Stimulated activated CD8-positive, alpha-beta memory T cell treated with anti-CD3 and anti-CD28 coated beads, Interleukin-4, amount 100 ng/mL, for 24 hours (primary cell): ENCODE results near the gene SEC16A.

Source experiments
- DNase-seq: peaks from one replicate; pipeline ENCODE4 v3.0.0-alpha.2; 2020; ENCODE audit warnings: low read depth

Gene SEC16A

DNA sequence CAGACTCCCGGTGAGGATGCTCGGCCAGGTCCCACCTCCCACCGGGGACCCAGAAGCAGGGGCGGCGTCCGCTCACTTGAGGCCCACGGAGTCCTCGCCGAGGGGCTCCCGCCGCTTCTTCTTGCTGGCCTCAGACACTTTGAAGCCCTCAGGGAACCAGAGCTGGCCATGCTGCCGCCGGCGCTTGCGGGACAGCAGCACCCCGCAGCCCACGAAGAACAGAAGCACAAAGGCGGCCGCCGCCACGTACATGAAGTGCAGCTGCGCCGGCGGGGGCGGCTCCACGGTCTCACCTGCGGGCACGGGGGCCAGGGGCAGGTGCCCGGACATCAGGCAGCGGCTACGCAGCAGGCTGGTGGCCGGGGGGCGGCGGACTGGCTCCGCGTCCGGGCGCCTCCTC, 19.4 kb upstream of the SEC16A start:
- no peak for DNase-seq

DNA sequence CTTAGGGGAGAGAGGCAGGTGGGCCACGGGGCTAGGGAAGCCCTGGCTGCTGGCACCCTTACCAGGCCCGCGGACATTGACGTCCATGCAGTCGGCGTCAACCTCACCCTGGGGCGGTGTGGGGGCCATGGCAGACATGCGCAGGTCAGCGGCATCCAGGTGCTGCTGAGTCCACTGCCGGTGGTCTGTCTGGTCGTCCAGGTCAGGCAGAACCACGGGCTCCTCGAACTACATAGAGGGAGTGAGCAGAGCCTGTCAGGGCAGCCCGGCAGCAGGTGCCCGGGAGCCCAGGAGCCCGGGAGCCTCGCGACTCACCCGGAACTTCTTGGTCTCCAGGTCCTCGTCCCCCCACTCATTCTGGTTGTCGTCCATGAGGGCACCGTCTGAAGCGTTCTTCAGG, 18.8 kb upstream of the SEC16A start:
- no peak for DNase-seq

DNA sequence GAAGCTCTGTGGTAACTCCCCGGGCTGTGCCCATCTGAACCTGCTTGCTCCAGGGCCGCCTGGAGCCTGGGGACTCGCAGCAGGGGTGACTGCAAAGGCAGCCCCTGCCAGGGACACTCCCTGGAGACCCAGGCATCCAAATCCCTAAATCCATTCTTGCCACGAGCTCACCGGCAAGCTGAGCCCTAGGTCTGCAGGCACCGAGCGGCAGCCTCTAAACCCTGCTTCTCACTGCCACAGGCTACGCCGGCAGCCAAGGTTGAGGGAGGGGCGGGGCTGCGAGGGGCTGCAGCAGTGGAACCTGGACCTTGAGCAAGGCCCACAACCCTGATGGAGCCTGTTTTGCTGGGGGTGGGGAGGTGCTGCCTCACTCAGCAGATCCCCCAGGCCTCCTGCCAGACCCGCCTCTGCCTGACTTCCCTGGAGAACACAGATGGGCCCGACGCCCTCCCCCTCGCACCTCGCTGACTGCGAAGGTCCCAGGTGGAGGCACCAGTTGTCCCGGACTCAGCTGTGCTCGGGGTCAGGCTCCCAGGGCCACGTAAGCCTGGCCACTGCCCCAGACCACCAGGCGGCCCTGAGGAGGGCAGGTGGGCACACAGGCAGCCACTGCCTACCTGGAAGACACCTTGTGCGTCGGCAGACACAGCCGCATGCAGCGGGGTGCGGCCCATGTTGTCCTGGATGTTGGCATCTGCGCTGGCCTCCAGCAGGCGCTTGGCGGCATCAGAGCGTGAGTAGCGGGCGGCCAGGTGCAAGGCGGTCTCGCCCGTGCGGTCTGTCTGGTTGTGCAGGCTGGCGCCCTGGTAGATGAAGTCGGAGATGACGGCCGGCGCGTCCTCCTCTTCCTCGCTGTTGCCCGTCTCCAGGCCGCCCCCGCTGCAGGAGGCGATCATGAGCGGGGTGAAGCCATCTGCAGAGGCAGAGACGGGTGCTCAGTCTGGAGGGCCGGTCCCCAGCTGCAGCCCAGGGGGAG, 17.4 kb upstream of the SEC16A start:
- no peak for DNase-seq

DNA sequence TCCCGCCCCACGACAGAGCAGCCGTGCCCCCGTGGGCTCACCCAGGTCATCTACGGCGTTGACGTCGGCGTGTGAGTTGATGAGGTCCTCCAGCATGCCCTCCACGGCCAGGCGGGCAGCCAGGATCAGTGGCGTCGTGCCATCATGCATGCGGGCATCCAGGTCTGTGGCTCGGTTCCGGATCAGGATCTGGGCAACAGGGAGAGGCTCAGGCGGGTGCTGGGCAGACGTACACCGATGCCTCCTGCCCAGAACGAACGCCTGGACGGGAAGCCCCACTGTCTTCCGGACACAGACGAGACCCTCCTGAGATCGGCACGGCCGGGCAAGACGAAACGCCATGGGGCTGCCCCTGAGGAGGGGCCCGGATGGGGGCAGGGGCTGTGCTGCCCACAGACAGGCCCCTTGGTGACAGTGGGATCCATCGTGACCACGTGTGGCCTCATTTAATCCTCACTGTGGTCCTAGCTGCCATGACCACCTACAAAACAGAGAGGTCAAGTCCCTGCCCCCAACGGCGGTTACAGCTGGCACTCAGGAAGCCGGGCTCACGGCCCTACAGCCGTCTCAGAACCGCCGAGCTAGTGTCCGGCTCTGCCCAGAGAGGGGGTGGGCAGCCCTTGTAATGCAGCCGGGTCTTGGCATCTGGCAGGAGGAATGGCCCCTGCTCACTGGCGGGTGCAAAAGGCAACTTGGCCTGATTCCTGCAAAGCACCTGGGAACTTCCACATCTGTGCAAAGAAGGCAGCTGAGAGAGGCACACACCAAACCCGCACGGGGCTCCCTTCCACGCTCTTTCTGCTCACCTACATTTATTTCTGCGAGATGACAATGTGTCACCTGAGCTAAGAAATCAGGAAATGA, 16.5 kb upstream of the SEC16A start:
- DNase-seq: no peak

- no peak for DNase-seq
Observed at GRCh38 chr9:136497916-136498695, 15.3 kb upstream of the SEC16A start.

GRCh38 chr9:136496801-136497620, 14.2 kb upstream of the SEC16A start:
- DNase-seq: no peak

DNA sequence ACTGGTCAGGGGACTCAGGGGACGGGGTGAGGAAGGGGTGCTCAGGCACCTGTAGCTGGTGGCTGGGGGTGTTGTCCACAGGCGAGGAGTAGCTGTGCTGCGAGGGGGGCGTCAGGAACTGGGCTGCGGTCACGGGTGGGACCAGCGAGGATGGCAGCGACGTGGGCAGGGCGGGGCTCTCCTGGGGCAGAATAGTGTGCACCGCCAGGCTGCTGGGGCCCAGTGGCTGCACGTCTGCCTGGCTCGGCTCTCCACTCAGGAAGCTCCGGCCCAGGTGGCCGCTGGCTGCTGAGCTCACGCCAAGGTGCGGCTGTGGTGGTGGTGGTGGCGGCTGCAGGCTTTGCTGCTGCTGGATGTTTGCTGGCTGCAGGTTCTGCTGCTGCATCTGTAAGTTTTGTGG, 13.3 kb upstream of the SEC16A start:
- no peak for DNase-seq

- no peak for DNase-seq
Observed at GRCh38 chr9:136495238-136495800, 12.5 kb upstream of the SEC16A start.

GRCh38 chr9:136494531-136495215, 11.8 kb upstream of the SEC16A start:
- no peak for DNase-seq

GRCh38 chr9:136494012-136494411, 11.2 kb upstream of the SEC16A start:
- no peak for DNase-seq

GRCh38 chr9:136493567-136493971, 10.7 kb upstream of the SEC16A start:
- DNase-seq: no peak

DNA sequence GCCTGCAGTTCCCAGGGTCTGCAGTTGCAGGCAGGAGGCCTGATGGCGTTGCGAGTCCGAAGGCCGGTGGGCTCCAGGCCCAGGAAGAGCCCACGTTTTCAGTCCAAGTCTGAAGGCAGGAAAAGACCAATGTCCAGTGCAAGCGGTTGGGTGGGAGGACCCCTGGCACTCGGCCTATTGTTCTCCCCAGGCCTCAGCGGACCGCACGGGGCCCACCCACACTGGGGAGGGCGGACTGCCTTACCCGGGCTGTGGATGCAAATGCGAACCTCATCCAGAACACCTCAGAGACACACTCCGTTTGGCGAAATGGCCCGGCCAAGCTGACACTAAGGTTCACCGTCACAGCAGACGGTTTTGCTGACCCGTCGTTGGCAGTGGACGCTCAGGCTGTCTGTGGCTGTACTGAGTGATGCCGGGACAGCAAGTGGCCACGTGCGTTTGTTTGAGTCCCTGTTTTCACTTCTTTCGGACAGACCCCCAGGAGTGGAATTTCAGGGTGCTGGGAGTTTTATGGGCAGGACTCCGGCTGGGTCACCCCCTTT, 10.2 kb upstream of the SEC16A start:
- no peak for DNase-seq

GRCh38 chr9:136489731-136490130, 6.9 kb upstream of the SEC16A start:
- no peak for DNase-seq

DNA sequence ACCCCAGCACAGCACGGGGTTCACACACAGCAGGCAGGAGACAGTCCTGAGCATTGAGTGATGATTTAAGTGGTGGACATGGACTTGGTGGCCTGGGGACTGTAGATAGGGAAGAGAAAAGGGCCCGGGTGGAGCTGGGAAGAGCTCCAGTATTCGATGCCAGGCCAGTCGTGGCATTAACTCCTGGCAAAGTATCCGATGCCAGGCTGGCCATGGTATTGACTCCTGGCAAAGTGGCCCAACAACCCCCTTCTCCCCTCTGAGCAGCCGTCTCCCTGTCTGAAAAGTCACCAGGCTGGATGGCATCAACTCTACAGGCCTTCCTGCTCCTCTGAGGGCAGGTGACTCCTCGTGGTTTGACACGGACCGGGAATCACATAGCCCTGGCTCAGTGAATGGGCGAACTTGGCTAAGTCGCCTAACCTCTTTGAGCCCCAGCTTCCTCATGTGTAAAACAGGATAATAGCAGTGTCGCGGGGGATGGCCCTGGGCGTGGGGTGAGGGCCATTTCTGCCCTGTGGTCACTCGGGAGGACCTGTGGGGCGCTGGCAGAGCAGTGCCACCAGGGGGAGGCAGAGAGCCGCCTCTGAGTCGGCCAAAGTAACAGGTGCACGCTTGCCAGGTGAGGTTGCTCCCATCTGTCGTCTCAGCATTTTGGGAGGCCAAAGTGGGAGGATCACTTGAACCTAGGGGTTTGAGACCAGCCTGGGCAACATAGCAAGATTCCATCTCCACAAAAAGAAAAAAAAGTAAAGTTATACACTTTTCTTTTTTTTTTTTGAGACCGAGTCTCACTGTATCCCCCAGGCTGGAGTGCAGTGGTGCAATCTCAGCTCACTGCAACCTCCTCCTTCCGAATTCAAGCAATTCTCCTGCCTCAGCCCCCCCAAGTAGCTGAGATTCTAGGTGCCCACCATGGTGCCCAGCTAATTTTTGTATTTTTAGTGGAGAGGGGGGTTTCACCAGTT, 5.7 kb upstream of the SEC16A start:
- DNase-seq: peak; percentile 54

DNA sequence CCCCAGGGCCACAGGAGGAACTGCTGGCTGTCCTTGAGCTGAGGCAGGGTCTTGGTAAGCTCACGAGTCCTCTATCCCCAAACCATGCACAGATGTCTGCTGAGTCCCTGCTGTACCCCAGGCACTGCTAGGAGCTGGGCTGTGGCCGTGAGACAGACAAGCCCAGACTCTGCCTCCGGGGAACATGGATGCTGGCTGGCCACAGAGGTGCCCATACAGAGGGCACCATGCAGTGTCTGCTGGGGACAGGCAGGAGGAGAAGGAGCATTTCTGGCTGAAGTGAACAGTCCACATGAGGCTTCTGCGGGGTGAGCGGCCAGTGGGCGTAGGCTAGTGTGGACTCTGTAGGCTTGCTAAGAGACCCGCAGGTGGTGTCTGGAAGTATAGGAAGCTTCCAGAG, 4.8 kb upstream of the SEC16A start:
- DNase-seq: no peak

DNA sequence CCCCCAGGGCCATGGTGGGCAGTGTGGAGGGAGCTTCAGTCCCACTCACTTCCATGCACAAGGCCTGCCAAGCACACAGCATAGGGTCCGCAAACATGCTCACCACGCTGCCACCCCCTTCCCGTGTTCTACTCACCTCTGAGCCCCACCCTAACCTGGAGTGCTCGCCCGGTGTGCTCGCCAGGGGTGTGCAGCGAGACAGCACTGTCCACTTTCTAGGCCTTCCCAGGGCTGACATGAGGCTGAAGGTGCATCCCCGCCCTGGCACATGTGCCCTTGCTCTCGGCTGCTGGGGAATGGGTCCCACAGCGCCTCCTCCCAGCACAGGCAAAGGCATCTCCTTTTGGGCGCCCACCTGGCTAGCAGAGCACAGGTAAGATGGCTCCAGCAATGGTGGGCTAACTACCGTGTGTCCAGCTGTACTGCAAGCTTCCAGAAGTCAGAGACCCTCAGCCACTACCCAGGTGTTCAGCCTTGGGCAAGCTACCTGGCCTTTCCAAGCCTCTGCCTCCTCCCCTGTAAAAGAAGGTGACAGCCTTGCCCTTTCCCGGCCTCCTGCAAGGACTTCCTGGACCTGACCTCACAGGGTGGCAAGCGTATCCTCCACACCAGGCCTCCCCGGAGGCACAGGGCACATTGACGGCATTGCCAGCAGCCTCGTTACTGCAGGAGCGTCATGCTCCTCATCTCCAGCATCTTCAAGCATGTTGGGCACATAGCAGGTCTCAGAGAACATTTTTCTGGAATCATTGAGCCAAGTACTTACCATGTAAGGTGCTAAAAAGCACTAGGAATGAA, 4.2 kb upstream of the SEC16A start:
- DNase-seq: no peak

GRCh38 chr9:136486131-136486530, 3.3 kb upstream of the SEC16A start:
- DNase-seq: no peak
